ENCODE data around the gene SOWAHB.
"Not testable (repeated sequence)": the region's sequence is repeated elsewhere in the genome, so short reads cannot be mapped to it uniquely, and the experiment has no call there.

Gene SOWAHB

DNA sequence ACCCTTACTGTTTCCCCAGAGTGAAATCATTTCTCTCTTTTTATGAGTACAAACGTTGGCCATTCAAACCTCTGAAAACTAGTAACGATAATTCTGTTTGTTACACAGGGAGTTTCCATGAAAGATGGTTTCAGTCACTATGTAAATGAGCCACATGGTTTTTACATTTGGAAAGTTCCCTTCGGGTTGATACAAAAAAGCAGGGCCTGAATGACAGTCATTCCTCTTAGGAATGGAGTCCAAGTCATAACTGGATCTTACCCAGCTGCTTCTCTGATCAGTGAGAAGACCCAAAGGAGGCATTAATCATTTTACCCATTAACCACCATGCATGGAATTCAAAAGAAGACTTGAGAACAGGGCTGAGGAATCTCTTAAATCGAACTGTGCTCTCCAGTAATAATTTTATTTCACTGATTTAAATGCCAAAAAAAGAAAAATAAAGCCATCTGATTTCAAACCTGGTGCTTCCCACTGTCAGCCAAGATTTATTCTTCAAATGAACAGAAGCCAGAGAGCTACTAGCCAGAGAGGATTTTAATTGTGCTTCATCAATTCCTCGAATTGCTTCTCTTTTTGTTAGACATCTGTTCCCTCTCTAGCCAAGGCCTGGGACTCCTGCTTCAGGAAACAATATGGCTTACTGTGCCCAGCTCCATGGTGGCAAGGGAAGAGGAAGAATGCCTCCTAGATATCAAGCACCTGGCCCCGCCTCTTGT is 3.2 kb downstream of the SOWAHB start:
- DNase-seq, result no peak

DNA sequence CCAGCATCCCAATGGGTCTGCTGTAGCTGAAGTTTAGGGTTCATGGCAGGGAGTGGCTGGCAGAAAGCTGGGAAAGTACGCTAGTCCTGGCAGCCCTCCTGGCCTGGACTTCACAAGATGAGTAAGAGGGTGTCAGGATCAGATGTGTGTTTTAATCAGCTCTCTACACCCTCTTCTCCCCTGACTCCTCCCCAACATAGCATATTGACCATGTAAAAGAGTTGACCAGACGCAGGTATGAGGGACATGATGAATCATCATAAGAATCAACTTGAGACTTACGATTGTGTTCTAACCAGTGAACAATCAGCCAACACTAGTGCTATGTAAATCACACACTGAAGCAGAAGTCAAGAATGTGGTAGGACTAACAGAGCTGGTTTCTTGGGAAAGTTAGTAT is 5.3 kb downstream of the SOWAHB start:
- no peak for DNase-seq

DNA sequence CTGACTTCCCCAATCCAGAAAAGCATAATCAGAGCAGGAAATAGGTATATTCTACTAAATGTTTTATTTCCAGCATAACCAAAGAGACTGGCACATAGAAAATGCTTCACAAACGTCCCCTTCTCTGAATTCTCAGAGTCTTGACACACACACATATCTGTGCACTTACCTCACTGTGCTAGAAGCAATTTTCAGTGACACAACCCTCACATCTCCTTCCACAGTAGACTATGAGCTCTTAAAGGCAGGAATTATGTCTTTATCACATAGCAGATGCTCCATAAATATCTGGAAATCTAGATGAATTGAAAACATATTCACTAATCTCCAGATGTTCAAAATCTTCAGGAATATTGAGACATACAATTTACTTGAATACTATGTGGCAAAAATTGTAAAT is 5.9 kb downstream of the SOWAHB start:
- no peak for DNase-seq

DNA sequence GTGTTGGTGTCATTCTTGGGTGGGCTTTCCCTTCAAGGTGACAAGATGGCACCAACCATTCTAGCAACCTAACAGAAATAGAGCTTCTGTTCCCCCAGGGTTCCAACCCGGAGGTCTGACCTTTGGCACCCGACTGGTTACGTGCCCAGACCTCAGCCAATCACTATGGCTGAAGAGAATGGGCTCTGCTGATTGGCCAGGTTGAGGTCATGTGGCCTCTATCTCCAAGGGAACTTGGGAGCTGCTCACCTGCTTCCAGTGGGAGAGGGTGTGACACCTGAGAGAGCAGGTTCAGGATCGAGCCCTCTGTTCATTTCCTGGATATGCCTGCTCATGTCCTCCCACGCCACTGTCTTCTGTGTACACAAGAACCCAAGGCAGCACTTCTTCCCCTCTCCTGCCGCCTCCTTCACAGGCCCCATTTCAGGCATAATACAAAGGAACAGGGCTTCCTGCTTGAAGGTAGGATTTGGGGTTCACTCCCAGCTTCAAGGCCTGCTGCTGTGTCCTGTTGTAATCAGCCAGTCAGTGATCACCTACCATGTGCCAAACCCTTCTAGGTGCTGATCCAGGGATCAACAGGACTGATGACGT is 11.0 kb downstream of the SOWAHB start:
- DNase-seq, result no peak

DNA sequence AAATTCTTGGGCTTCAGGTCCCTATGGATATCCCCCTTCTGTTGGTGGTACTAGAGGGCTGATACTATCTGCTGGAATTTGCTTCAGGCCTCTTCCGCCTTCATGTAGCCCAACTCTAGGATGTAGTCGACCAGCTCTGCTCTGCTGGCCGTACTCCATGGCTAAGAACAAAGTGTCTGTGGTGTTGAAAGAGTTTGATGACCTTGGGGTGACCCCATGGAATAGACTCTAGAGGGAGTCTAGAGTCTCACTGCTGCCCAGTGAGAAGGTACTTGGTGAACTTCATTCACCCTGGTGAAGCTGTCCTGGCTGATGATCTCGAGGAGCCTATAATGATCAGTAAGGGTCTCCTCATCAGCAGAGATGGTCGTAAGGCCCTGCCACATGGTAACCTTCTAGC is 11.7 kb downstream of the SOWAHB start:
- DNase-seq, result no peak

DNA sequence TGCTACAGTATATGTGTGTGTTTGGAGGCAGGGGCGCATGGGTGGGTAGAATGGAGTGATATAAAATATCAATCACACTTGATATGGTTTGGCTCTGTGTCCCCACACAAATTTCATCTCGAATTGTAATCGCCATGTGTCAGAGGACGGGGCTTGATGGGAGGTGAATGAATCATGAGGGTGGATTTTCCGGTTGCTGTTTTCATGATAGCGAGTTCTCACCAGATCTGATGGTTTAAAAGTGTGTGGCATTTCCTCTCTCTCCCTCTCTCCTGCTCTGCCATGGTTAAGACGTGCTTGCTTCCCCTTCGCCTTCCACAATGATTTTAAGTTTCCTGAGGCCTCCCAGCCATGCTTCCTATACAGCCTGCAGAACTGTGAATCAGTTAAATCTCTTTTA is 14.8 kb downstream of the SOWAHB start:
- no peak for DNase-seq

DNA sequence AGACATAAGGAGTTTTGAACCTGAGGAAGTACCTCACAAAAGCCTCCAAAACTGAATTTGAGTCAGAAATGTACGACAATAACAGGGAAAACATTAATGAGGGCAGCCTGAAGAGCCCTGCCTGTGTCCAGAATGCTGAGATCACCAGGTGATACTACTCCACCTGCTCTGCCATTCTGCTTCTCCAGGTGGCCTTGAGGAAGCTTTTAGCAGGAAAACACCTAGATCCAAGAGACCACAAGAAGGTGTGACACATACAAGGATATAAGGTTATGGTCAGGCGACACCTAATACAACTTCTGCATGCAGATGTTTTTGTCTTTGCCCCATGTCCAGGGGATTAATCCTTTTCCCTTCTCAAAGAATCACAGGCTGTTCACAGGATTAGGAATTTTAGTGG is 15.3 kb downstream of the SOWAHB start:
- DNase-seq, result peak; percentile 52

DNA sequence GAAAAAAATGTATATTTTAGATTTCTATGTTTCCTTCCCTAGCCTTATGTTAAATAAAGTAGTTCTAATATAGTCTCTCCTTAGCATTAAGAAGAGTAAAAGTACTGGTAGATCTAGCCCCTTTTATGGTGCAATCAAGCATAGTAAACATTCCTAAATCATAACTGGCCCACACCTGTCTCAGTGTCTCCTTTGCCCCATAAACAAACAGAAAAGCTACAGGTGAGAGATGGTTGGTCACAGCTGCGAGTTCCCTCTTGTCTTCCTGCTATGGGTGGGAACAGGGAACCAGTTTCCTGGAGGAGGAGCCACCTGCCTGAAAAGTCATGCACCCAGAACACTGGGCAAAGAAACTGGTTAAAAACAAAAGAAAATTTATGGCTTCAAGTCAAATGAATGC is 16.6 kb downstream of the SOWAHB start:
- peak; percentile 83 for DNase-seq

DNA sequence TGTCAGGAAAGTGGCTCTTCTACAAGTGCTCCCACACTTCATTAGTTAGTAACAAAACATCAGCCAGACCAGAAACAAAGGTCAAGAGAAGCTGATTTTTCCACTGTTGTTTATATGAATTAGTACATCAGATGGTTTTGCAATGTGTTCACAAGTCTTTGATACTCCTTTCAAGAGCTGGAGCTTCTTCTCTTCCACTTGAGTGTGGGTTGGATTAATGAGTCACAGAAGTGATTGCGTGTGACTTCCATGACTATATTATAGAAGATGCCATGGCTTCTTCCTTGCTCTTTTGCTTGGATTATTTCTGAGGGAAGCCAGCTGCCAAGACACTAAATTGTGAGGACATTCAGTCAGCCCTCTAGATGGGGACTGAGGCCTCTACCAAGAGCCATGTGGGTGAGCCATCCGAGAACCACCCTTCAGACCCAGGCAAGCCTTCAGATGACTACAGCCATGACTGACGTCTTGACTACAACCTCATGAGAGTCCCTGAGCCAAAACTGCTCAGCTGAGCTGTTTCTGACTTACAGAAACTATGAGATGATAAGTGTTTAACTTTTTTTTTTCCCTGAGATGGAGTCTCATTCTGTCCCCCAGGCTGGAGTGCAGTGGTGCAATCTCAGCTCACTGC is 18.1 kb downstream of the SOWAHB start:
- no peak for DNase-seq

DNA sequence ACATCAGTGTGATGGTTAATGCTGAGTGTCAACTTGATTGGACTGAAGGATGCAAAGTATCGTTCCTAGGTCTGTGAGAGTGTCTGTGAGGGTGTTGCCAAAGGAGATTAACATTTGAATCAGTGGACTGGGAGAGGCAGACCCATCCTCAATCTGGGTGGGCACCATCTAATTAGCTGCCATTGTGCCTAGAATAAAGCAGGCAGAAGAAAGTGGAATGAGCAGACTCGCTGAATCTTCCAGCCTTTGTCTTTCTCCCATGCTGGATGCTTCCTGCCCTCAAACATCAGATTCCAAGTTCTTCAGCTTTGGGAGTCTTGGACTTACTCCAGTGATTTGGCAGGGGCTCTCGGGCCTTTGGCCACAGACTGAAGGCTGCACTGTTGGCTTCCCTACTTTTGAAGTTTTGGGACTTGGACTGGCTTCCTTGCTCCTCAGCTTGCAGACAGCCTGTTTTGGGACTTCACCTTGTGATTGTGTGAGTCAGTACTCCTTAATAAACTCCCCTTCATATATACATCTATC is 19.2 kb downstream of the SOWAHB start:
- DNase-seq, result not testable (repeated sequence)

DNA sequence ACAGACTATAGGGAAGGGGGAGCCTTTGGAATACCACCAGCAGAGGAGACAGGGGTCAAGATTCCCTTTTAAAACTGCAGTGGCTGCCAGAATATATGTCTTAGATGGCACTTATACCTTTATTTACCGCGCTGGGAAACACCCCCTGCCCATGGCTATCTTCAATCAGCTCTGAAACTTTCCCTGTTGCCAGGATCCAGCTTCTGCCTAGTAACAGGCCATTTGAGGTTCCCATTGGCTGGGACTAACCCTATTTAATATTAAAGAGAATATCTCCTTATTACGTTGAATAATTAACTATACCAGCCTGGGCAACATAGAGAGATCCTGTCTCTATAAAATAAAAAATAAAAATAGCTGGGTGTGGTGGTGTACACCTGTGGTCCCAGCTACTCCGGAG is 23.8 kb downstream of the SOWAHB start:
- DNase-seq, result no peak

DNA sequence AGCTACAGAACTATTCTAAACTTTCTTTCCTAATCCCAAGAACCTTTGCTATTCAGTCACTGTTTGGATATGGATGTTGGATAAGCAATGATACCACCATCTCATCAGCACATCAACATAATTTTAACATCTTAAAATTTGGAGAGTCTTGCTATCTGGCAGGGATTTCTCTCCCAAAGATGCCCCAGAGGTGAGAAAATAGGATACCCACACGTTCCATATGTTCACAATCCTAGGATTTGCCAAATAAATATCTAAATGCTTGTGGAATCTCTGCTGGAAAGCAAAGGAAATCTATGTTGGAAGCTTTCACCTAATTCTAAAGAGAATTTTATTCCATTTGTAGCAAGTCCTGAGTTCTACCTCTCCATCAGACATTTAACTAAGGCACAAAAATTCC is 24.4 kb downstream of the SOWAHB start:
- no peak for DNase-seq

DNA sequence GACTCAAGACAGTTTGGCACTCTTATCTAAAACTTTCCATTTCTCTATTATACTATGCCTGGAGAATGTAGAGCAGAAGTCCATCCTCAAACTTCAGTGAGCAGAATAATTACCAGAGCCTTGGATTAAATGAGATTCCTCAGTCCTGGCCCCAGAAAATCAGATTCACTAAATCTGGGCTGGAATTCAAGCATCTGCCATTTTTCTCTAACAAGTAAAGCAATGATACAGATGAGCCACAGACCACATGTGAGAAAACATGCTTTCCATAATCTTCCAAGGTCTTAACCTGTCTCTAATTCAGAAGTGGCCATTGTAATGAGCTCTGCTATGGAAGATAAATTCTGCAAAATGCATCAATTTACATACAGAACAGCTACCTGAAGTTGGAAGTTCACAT is 25.4 kb downstream of the SOWAHB start:
- DNase-seq, result no peak

DNA sequence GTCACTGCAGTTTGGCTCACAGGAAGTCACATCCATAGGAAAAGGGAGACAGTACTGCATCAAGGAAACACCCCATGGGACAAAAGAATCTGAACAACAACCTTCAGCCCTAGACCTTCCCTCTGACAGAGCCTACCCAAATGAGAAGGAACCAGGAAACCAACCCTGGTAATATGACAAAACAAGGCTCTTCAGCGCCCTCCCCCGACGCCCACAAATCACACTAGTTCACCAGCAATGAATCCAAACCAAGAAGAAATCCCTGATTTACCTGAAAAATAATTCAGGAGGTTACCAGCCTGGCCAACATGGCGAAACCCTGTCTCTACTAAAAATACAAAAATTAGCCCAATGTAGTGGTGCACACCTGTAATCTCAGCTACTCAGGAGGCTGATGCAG is 29.2 kb downstream of the SOWAHB start:
- DNase-seq, result not testable (repeated sequence)

DNA sequence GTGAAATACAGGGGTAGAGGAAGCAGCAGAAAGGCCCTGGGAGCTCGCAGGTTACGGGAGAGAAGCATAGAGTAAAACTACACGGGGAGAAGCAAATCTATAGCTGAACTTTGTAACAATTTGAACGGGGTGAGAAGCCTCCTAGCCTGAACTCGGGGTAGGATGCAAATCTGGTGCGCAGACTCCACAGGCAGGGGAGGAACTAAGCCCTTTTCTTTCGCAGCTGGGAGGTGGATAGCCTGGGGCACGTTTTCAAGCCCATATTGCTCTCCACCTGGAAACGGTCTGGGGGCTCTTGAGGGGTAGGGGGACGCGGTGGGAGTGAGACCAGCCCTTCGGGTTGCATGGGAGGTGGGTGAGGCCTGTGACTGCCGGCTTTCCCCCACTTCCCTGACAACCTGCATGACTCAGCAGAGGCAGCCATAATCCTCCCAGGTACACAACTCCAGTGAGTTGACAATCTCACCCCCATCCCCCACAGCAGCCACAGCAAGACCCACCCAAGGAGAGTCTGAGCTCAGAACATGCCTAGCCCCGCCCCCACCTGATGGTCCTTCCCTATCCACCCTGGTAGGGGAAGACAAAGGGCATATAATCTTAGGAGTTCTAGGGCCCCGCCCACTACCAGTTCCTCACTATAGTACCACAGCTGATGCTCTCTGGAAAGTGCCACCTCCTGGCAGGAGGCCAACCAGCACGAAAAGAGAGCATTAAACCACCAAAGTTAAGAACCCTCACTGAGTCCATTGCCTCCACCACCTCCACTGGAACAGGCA is 29.9 kb downstream of the SOWAHB start:
- peak; percentile 21 for DNase-seq

DNA sequence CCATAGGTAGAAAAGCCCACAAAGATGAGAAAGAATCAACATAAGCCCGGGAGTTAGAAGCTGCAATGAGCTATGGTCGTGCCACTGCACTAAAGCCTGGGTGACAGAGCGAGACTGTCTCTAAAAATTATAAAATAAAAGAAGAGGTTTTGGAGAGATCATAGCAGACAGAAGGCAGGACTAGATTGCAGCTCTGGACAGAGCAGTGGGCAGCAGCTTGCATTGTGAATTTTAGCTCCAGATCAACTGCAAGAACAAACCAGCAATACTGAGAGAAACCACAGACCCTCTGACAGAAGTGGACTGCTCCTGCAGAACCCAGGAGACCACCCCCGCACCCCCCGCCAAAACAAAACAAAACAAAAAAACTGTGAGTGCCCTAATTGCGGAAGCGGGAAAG is 30.6 kb downstream of the SOWAHB start:
- DNase-seq, result no peak

DNA sequence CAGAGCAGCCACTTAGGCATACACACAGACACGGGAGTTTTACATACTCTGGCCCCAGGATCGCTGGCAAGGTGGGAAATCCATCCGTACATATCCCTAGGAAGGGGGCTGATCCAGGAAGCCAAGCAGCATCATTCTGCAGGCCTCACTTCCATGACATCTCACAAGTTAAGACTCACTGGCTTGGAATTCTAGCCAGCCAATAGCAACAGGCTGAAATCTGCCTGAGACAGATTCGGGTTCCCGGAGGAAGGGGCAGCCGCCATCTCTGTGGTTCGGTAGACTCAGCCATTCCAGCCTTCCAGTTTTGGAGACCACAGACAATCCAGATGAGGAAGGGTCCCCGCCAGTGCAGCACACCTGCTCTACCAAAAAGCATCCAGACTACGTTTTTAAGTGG is 31.3 kb downstream of the SOWAHB start:
- no peak for DNase-seq

DNA sequence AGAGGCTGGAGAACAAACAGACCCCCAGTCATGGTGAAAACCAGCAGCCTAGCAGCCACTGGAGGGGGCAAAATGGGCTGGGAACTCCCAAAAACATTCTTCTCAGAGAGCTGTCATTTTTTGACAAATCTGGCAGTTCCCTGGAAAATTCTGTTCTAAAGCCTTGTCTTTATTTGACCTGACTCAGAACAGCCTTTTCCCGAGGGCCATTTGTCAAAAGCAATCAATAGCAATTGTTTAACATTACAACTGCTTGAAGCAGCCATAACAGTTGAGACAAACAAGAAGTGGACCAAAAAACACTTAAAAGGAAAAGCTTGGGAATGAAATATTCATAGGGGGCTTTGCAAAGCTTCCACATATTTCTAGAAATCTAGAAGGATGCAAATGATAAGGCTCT is 39.6 kb downstream of the SOWAHB start:
- no peak for DNase-seq

DNA sequence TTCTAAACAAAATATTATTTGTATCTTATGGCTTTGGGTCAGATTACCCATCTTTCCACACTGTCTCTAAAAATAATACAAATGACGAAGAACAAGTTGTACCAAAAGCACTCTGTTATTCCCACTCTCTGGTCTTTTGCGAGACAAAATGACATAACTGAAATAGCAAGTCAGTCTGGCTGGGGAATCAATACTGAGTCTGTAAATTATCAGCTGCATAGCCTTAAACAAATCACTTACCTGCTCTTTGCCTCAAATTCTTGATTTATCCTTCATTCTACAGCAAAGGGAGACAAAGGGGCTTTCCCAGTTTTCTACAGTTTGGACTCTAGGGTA is 40.9 kb downstream of the SOWAHB start:
- DNase-seq, result no peak

DNA sequence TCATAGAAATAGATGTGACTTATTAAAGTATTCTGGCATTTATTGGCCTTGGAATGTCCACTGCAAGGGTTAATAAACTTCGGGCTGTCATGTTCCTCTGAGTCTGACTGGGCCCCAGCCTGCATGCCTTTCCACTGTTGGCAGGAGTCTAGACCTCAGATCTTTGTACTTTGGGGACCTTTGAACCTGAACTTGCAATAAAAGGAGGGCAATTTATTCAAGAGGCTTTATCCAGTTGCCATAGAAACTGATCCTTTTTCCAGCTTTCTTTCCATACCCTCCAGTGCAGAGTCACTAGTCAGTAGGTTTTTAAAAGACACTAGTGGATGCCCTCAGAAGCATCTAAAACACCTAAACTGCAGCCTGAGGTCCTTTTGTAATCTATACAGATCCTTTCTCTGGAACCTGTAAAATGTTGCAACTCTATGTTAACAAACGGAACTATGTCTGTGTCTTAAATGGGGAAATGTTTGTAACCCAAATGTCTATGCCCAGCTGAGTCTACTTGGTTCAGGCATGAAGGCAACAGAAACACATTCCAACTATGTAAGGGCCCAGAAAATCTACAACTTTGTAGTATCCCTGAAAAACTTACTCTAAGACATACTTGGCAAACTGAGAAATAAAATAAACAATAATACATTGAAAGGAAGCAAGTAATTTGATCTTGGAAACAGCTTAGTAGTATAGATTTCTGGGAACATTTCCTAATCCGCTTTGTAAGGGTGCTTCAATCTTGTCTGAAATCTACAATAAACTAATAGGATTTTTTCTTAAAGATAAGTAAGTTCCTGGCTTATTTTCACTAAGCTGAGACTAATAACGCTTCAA is 41.5 kb downstream of the SOWAHB start:
- DNase-seq, result no peak

DNA sequence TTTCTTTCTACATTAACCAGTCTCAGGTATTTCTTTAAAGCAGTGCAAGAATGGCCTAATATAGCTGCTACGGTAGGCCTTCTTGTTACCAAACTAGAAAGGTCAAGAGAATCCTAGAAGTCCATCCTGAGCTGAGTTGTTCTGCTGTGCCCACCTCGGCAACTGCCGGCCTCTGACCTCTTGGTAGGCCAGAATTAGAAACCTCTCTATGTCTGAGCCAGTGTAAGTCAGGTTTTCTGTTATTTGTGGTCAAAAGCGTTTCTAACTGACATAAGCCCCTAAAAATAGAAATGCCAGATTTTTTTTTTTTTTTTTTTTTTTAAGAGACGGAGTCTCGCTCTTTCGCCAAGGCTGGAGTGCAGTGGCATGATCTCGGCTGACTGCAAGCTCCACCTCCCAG is 43.1 kb downstream of the SOWAHB start:
- no peak for DNase-seq

DNA sequence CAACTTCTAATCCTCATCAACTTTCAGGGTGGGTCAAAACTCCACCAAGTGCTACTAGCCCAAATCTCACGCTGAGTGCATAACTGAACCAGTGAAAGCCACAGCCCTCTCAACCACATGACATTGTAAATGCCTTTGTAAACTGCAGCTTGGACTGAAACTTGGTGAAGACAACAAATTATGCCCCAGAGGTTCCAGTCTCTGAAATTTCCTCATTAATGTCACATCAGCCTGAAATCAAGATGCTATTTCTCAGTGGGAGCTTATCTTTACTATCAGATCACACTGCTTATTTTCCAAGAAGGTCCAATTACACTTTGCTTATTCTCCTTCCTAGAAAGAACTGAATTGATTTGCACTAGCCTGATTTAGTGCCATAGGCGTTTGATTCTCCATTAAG is 46.6 kb downstream of the SOWAHB start:
- no peak for DNase-seq

DNA sequence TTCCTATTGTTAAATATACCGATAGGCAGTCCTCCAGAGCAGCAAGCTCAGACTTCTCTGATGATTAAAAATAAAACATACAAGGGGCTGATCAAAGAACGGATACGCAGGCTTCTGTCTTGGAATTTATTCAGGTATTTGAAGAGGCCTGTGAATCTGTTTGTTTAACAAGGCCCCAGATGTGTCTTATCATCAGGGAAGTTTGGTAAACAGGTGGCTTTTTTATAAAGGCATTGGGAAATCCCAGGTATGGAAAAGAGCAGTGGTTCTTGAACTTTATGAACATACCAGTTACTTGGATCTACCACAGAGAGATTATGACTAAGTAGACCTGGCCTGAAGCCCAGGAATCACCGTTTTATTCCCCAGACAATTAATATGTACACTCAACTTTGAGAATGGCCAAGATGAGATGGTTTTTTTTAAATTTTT is 47.9 kb downstream of the SOWAHB start:
- no peak for DNase-seq
